GM12874 (cell line): ENCODE results near the gene ZEB2.

ENCODE experiments used
- TF ChIP-seq, protein P1 (sequence below): IDR thresholded peaks from 2 replicates; pipeline ENCODE4 v1.5.1; 2011; ENCODE audit warnings: low read depth, mild to moderate bottlenecking, control low read depth, low read length, moderate library complexity; ENCODE audit not compliant: insufficient read depth

Gene ZEB2

DNA sequence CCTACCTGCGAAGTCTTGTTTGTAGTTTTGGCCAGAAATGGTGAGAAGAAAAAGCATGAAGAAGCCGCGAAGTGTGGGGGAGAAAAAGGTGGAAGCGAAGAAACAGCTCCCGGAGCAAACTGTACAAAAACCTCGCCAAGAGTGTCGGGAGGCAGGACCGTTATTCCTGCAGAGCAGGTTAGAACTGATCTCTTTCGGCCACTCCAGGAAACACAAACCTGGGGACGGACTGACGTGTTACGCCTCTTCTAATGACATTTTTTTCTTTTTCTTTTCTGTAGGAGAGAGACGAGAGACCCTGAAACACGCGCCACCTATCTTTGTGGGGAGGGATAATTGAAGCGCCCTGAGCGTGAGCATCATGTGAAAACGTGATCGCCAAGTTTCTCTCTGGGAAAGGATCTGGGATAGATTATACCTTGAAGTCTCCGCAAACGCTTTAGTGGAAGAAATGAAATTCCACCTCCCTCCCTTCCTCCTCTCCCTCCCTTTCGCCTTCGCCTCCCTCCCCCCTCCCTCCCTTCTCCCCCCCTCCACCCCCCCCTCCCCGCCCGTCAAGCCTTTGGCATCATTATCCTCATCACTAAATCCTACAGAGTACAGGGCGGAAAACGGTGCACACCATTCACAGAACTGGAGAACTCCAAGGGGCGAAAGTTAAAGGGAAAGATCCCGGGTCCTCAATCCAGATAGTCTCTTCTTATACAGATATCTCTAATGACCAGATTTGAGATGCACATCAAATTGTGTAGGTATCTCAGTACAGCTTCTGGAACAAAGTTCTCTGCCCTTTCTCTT is at the start of gene ZEB2:
ZEB2 (minus strand) TSS at position 186 of the 798 bp plus-strand sequence. CDS start 2,769 bp downstream, outside the sequence.
- TF ChIP-seq, protein P1, sequence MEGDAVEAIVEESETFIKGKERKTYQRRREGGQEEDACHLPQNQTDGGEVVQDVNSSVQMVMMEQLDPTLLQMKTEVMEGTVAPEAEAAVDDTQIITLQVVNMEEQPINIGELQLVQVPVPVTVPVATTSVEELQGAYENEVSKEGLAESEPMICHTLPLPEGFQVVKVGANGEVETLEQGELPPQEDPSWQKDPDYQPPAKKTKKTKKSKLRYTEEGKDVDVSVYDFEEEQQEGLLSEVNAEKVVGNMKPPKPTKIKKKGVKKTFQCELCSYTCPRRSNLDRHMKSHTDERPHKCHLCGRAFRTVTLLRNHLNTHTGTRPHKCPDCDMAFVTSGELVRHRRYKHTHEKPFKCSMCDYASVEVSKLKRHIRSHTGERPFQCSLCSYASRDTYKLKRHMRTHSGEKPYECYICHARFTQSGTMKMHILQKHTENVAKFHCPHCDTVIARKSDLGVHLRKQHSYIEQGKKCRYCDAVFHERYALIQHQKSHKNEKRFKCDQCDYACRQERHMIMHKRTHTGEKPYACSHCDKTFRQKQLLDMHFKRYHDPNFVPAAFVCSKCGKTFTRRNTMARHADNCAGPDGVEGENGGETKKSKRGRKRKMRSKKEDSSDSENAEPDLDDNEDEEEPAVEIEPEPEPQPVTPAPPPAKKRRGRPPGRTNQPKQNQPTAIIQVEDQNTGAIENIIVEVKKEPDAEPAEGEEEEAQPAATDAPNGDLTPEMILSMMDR = peak; percentile 25; the same call in 1 of the 2 replicates

GRCh38 chr2:144567745-144568144 is 47.8 kb upstream of the ZEB2 start:
- TF ChIP-seq, protein P1 = no peak

GRCh38 chr2:144566448-144566847 is 46.5 kb upstream of the ZEB2 start:
- TF ChIP-seq, protein P1 = no peak

GRCh38 chr2:144560251-144560650 is 40.3 kb upstream of the ZEB2 start:
- TF ChIP-seq, protein P1 = no peak

DNA sequence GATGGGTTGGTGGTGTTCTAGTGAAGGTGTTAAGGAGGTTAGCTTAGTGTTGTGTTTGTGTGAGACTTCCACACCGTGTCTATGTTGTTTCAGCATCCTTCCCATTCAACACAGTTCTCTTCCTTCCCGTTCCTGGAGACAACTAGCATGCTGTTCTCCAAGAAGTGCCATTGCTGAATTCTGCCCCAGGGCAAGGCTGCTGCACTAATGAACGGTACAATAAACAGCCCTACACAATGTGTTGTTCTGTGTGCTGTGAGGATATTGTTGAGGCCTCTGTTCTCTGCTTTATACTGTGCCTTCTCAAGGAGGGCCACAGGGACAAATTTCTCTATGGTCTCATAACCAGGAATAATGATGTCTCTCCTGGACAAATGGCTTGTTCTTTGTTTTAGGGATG is 39.8 kb upstream of the ZEB2 start:
- TF ChIP-seq, protein P1 = no peak

DNA sequence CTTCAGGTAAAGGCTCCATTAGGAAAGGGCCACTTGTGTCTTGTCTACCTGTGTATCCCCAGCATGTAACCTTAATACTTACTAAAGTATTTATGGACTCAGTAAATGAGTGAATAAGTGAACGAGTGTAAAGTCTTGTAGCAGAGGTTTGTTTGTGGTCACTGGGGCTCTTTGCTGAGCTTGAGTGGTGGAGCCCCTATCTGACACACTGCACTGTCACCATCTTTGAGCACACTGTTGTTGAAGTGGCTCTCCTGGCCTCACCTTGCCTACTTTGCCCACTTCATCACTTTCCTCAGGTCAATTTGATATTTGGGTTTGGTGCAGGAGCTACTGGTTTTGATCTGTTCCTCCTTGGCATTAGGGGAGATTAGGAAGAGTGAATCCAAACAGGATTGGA is 39.3 kb upstream of the ZEB2 start:
- TF ChIP-seq, protein P1 = no peak

- TF ChIP-seq, protein P1 = no peak
Observed at GRCh38 chr2:144554492-144555210, 34.7 kb upstream of the ZEB2 start.
